ENCODE measurements around the gene TNS1. TPM values are rescaled to one million over a fixed set of nuclear protein-coding genes. Genes with fewer than 3 reads are reported as not detected.

The TNS1 gene
- total and polyA plus RNA-seq, 4 donors, result 67.0 to 377 (median 208) TPM

- Histone ChIP-seq H3K4me1 (ENCODE audit: control insufficient read depth in 5 of 5, insufficient read depth in 5 of 5, low read length in 5 of 5) (peaks cover 14 to 66% (median 45%) of the 10 kb centered on the region in 5 donors), H3K27ac (ENCODE audit: low read depth in 1 of 2, low read length in 1 of 2) (peak overlapping the region; percentile 72 to 76), H3K36me3 (ENCODE audit: control insufficient read depth in 4 of 4, insufficient read depth in 4 of 4, low read length in 4 of 4) (peaks cover 0 to 13% (median 3%) of the 10 kb centered on the region in 4 donors), H3K27me3 (ENCODE audit: control insufficient read depth in 3 of 3, insufficient read depth in 3 of 3, low read length in 2 of 3) (no peaks in the 10 kb centered on the region), H3K4me3 (no peak overlapping the region), H3K9ac (ENCODE audit: insufficient read depth in 1 of 2, low read length in 2 of 2) (peak overlapping the region in 1 of 2 donors; percentile 47), H3K9me3 (ENCODE audit: control insufficient read depth in 4 of 4, insufficient read depth in 3 of 4, low read length in 3 of 4) (no peaks in the 10 kb centered on the region)
- DNase-seq, result peak in 1 of 3 donors; percentile 40
- ATAC-seq (ENCODE audit: insufficient read depth, low FRiP score), result no peak
- 65 to 80% methylated on average over 6 of the region's 6 CpGs for WGBS, 2 donors
- TF ChIP-seq CTCF (IDR thresholded peaks at IDR 0.05; ENCODE audit: control extremely low read depth, extremely low read depth), result no peak
Observed at GRCh38 chr2:217953531-217953932, 49.3 kb downstream of the TNS1 start.

GRCh38 chr2:217953011-217953481 is 49.7 kb downstream of the TNS1 start:
- H3K27ac ChIP-seq (ENCODE audit: low read depth in 1 of 2, low read length in 1 of 2), result peak overlapping the region in 1 of 2 donors; percentile 27
- no peak for TF ChIP-seq CTCF (IDR thresholded peaks at IDR 0.05; ENCODE audit: control extremely low read depth, extremely low read depth)
- ATAC-seq (ENCODE audit: insufficient read depth, low FRiP score), result no peak

GRCh38 chr2:217952409-217952808 is 50.4 kb downstream of the TNS1 start:
- H3K9ac ChIP-seq (ENCODE audit: insufficient read depth in 1 of 2, low read length in 2 of 2), result no peak overlapping the region
- peaks cover 0 to 8% (median 2%) of the 10 kb centered on the region in 4 donors for H3K36me3 ChIP-seq (ENCODE audit: control insufficient read depth in 4 of 4, insufficient read depth in 4 of 4, low read length in 4 of 4)
- no peak for DNase-seq
- WGBS, 2 donors, result 90 to 94% methylated on average over 7 of the region's 7 CpGs
- H3K27me3 ChIP-seq (ENCODE audit: control insufficient read depth in 3 of 3, insufficient read depth in 3 of 3, low read length in 2 of 3), result no peaks in the 10 kb centered on the region
- no peaks in the 10 kb centered on the region for H3K9me3 ChIP-seq (ENCODE audit: control insufficient read depth in 4 of 4, insufficient read depth in 3 of 4, low read length in 3 of 4)
- ATAC-seq (ENCODE audit: insufficient read depth, low FRiP score), result no peak
- TF ChIP-seq CTCF (IDR thresholded peaks at IDR 0.05; ENCODE audit: control extremely low read depth, extremely low read depth), result no peak
- no peak overlapping the region for H3K4me3 ChIP-seq
- peak overlapping the region; percentile 5 to 27 for H3K27ac ChIP-seq (ENCODE audit: low read depth in 1 of 2, low read length in 1 of 2)
- H3K4me1 ChIP-seq (ENCODE audit: control insufficient read depth in 5 of 5, insufficient read depth in 5 of 5, low read length in 5 of 5), result peaks cover 14 to 77% (median 46%) of the 10 kb centered on the region in 5 donors

More at GRCh38 chr2:217953011-217953481, 49.7 kb downstream of the TNS1 start:
- WGBS, 2 donors, result 77 to 82% methylated on average over 7 of the region's 7 CpGs
- no peaks in the 10 kb centered on the region for H3K27me3 ChIP-seq (ENCODE audit: control insufficient read depth in 3 of 3, insufficient read depth in 3 of 3, low read length in 2 of 3)
- peaks cover 14 to 70% (median 46%) of the 10 kb centered on the region in 5 donors for H3K4me1 ChIP-seq (ENCODE audit: control insufficient read depth in 5 of 5, insufficient read depth in 5 of 5, low read length in 5 of 5)
- no peak overlapping the region for H3K9ac ChIP-seq (ENCODE audit: insufficient read depth in 1 of 2, low read length in 2 of 2)
- no peaks in the 10 kb centered on the region for H3K9me3 ChIP-seq (ENCODE audit: control insufficient read depth in 4 of 4, insufficient read depth in 3 of 4, low read length in 3 of 4)
- DNase-seq, result peak; percentile 60 to 86 (median 81)
- peaks cover 0 to 9% (median 2%) of the 10 kb centered on the region in 4 donors for H3K36me3 ChIP-seq (ENCODE audit: control insufficient read depth in 4 of 4, insufficient read depth in 4 of 4, low read length in 4 of 4)
- no peak overlapping the region for H3K4me3 ChIP-seq
